ENCODE measurements around the gene EFCAB9.

- TF ChIP-seq CTCF (IDR thresholded peaks at IDR 0.05) (no peak), POLR2A (IDR thresholded peaks at IDR 0.05) (no peak)
These were observed 22.4 kb downstream of the EFCAB9 start for GRCh38 chr5:172216345-172216744.
